G401.6 (cell line): ENCODE measurements around the gene OR4C11.

Source experiments
- FAIRE-seq: peaks from 2 replicates; lab custom pipeline; 2012; peaks lifted over from hg19 to GRCh38; lab: Jason Lieb, UNC

Gene OR4C11, protein sequence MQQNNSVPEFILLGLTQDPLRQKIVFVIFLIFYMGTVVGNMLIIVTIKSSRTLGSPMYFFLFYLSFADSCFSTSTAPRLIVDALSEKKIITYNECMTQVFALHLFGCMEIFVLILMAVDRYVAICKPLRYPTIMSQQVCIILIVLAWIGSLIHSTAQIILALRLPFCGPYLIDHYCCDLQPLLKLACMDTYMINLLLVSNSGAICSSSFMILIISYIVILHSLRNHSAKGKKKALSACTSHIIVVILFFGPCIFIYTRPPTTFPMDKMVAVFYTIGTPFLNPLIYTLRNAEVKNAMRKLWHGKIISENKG

DNA sequence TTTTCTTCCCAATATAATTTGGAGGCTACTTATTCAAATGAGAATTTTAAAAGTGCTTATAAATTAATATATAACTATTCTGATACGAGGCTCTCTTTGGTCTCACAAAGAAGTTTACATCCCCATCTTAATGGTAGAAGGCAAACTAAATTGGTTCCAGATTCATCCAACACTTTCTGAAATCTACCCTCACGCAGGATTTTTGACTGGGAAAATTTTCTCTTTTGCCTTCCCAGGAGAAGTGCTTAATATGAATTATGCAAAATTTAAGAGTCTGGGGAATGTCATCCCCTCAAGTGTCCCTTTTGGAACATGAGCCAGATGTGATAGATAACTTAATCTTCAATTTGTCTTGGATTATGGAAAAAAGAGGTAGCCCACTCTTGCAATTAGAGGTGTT lies at the start of gene OR4C11:
Gene OR4C11 (minus strand): TSS at position 101 of the 400 bp plus-strand sequence. CDS start 3,272 bp downstream, outside the sequence.
- FAIRE-seq, result no peak

DNA sequence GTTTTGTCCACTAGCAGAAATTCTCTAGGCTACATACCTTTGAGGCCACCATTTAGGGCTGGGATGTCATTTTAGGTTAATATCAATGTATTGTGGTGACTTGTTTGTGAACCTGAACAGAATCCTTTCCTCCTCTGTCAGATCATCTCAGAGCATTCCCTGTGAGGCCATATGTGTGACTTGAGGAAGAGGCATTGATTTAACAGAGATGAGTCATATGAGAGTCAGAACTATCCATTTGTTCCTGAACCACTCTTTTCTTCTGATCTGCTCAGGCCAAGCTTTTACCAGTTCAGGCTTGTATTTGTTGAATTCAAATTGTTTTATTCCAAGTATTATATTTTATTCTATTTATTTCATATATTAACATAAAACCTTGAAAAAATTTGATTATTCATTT lies 47.7 kb upstream of the OR4C11 start:
- no peak for FAIRE-seq

DNA sequence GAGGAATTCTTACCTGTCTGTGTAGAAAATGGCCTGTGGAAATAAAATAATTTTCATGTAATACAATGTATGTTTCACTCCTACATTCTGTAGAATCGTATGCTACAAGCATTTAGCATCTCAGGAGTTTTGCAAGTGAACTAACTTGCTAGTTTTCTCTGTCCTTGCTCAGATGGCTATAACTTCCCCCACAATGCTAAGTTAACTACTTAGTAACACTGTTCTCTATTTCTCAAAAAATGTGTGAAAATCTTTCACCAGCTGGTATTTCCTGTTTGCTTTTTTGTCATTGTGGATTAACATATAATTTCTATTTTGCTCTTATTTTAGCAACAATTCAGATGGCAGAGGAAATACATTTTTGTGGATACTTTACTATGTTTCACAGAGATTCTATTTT lies 45.1 kb upstream of the OR4C11 start:
- no peak for FAIRE-seq

DNA sequence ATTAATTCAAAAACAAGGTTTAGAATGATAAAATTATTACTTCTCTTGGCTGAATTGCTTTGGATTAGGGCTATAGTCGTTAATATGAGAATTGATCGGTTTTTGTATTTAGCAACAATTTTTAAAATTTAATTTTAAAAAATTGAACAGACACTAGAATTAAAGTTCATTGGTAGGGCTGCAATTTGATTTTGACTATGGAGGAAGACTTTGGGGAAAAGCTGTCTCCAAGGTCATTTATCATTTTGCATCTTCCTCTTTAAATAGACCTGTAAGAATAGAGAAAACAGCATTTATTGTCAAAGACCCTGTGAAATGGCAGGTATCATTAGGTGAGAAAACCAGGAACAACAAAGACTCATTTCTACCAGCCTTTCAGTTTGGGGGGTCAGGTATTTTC lies 40.6 kb upstream of the OR4C11 start, which contains the start of gene OR4S2:
Gene OR4S2 (plus strand): TSS at position 301 of the 400 bp plus-strand sequence. CDS start 2,577 bp downstream, outside the sequence.
- no peak for FAIRE-seq

DNA sequence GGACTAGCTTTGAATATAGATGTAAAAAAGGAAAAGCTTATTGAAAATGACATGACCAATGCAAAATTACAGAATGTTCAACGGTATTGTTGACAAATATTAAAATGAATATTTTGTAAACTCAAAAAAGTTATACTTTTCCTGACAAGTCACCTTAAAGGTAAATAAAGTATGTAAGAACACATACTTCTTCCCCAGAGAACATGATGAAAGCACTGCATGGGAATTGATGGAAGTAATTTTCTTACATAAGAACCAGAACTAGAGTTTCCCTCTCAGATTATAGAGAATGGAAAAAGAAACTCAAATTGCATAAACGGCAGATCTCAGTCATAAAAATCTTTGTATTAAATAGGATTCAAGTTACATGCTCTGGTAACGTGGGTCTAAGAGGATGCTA lies 27.4 kb upstream of the OR4C11 start, which contains the start of gene OR4P4:
Gene OR4P4 (plus strand): TSS at position 301 of the 400 bp plus-strand sequence.
- no peak for FAIRE-seq

DNA sequence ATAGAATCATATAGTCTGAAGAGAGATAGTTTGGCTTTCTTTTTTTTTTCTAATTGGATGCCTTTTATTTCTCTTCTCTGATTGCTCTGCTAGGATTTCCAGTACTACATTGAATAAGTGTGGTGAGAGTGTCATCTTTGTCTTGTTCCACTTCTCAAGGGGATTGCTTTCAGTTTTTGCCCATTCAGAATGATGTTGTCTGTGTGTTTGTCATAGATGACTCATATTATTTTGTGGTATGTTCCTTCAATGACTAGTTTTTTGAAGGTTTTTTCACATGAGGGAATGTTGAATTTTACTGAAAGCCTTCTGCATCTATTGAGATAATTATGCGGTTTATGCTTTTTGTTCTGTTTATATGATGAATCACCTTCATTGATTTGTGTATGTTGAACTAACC lies 17.1 kb upstream of the OR4C11 start:
- no peak for FAIRE-seq

DNA sequence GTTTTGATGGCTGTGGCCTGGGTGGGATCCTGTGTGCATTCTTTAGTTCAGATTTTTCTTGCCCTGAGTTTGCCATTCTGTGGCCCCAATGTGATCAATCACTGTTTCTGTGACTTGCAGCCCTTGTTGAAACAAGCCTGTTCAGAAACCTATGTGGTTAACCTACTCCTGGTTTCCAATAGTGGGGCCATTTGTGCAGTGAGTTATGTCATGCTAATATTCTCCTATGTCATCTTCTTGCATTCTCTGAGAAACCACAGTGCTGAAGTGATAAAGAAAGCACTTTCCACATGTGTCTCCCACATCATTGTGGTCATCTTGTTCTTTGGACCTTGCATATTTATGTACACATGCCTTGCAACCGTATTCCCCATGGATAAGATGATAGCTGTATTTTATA lies 34.9 kb downstream of the OR4C11 start:
- no peak for FAIRE-seq

DNA sequence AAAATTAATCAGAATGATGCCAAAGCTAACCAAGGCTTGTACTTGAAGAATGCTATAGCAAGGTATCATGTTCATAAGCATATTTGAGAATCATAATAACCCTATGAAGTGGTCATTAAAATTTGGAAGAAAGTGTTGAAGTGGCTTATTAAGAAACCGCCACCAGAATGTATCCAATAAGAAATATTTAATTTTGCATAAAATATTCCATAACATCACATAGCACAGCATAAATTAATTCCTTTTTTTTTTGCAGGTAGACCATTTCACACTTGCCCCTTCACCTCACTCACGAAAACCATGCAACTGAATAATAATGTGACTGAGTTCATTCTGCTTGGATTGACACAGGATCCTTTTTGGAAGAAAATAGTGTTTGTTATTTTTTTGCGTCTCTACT lies 35.6 kb downstream of the OR4C11 start, which contains the start of gene OR4C16:
Gene OR4C16 (plus strand): TSS at position 301 of the 400 bp plus-strand sequence. CDS start 0 bp downstream, at position 301.
- no peak for FAIRE-seq

DNA sequence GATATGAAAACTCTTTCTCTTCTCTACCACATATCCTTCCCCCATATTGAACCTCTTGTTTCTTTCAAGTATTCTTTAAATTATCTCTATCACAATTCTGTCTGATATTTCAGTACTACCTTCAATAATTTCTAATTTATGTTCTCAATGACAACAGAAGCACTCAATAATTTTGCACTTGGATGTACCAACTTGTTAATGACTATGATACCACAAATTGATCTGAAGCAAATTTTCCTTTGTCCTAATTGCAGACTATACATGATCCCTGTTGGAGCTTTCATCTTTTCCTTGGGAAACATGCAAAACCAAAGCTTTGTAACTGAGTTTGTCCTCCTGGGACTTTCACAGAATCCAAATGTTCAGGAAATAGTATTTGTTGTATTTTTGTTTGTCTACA lies 53.3 kb downstream of the OR4C11 start, which contains the start of gene OR4C15:
Gene OR4C15 (plus strand): TSS at position 301 of the 400 bp plus-strand sequence. CDS start 0 bp downstream, at position 301.
- no peak for FAIRE-seq
